SK-N-SH treated with all-trans-retinoic acid at 6 μM for 48 hours (cell line): ENCODE measurements around the gene TRMT61A.

ENCODE experiments used
- GLIS3 ChIP-seq: fragments of 250-450 bp; sonication (Bioruptor Pico); IDR thresholded peaks from 2 replicates; pipeline ENCODE4 v1.5.0; 2020; ENCODE audit warnings: mild to moderate bottlenecking, moderate library complexity
- PATZ1 ChIP-seq: fragments of 250-450 bp; sonication (Bioruptor Pico); IDR thresholded peaks from 2 replicates; pipeline ENCODE4 v1.8.0; 2020; ENCODE audit warnings: mild to moderate bottlenecking, moderate library complexity, borderline replicate concordance
- TSHZ2 ChIP-seq: fragments of 250-450 bp; sonication (Bioruptor Pico); IDR thresholded peaks from 2 replicates; pipeline ENCODE4 v1.5.0; 2020; ENCODE audit warnings: mild to moderate bottlenecking, moderate library complexity
- ZFP3 ChIP-seq: fragments of 250-450 bp; sonication (Bioruptor Pico); IDR thresholded peaks from 2 replicates; pipeline ENCODE4 v1.5.0; 2020; ENCODE audit warnings: mild to moderate bottlenecking, moderate library complexity

DNA sequence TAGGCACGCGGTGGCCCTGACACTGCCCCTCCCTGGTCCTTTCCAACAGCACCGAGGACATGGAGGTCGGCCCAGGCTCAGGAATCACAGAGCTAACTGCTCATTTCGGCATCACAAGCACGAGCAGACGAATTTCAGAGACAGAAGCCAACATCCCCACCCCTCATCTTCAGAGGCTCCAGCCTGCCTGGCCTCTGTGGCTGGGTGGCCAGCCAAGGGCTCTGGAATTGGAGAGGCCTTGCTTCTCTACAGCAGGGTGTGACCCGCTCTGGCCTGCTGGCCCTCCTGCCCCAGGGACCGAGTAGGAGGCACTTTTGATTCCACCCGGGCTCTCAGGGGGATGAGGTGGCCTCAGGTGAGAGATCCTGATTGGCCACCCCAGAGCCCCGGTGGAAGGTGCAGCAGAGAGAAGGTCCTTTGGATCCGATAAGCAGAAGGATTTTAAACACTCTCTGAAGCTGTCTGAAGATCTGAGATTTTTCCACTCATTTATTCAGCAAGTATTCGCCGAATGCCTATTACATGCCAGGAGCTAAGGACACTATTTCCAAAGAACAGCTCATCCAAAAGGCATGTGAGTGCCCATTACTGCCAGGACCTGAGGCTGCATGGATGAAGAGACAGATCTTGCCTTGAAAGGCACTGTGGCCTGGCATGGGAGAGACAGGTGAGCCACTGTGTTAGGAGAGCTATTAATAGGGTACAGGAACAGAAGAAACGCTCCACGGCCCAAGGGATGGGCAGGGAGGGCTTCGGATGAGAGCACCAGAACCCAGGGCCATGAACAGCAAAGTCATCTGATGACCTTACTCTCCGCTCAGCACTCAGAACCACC is 23.2 kb downstream of the TRMT61A start:
- no peak for TF ChIP-seq TSHZ2 (CRISPR knock-in tag)
- TF ChIP-seq GLIS3 = no peak
- no peak for TF ChIP-seq PATZ1
- no peak for TF ChIP-seq ZFP3 (CRISPR knock-in tag)
